HepG2 (cell line): ENCODE measurements around the gene NANOS1. TPM values are rescaled to one million over a fixed set of nuclear protein-coding genes. Genes with fewer than 3 reads are reported as not detected.
A peak's percentile ranks its signal among the peaks of the same experiment; 100 is the strongest.

Experiments
- CHD2 ChIP-seq: IDR thresholded peaks from 2 replicates; pipeline ENCODE4 v1.6.1; 2011; ENCODE audit warnings: low read depth, low read length, improper control_type of control experiment
- KDM5B ChIP-seq: sonication (generic); formaldehyde crosslinking; IDR thresholded peaks from 2 replicates; pipeline ENCODE4 v1.4.0; 2020; ENCODE audit warnings: missing genetic modification reagents, mild to moderate bottlenecking, borderline replicate concordance
- NFIC ChIP-seq: IDR thresholded peaks from 2 replicates; pipeline ENCODE4 v1.6.1; 2012; ENCODE audit warnings: mild to moderate bottlenecking, low read length, inconsistent platforms
- NRL ChIP-seq: sonication (generic); formaldehyde crosslinking; IDR thresholded peaks from 2 replicates; pipeline ENCODE4 v1.5.0; 2020; ENCODE audit warnings: missing genetic modification reagents, mild to moderate bottlenecking, moderate library complexity, borderline replicate concordance
- ZBTB37 ChIP-seq: sonication (generic); formaldehyde crosslinking; IDR thresholded peaks from 2 replicates; pipeline ENCODE4 v1.4.0; 2020; ENCODE audit warnings: mild to moderate bottlenecking, missing genetic modification reagents
- ZFY ChIP-seq: sonication (generic); formaldehyde crosslinking; IDR thresholded peaks from 2 replicates; pipeline ENCODE4 v1.4.0; 2020; ENCODE audit warnings: missing genetic modification reagents
- ZNF225 ChIP-seq: sonication (generic); formaldehyde crosslinking; IDR thresholded peaks from 2 replicates; pipeline ENCODE4 v1.4.0; 2020; ENCODE audit warnings: mild to moderate bottlenecking, missing genetic modification reagents
- ZNF354B ChIP-seq: sonication (generic); formaldehyde crosslinking; IDR thresholded peaks from 2 replicates; pipeline ENCODE4 v1.8.0; 2022; ENCODE audit warnings: mild to moderate bottlenecking, missing genetic modification reagents
- ZNF784 ChIP-seq: sonication (generic); formaldehyde crosslinking; IDR thresholded peaks from 2 replicates; pipeline ENCODE4 v1.5.1; 2020; ENCODE audit warnings: missing genetic modification reagents, mild to moderate bottlenecking, borderline replicate concordance
- ZNF816 ChIP-seq: sonication (generic); formaldehyde crosslinking; IDR thresholded peaks from 2 replicates; pipeline ENCODE4 v1.8.0; 2022; ENCODE audit warnings: missing genetic modification reagents, mild to moderate bottlenecking, borderline replicate concordance
- ZNF839 ChIP-seq: sonication (generic); formaldehyde crosslinking; IDR thresholded peaks from 2 replicates; pipeline ENCODE4 v1.4.0; 2020; ENCODE audit warnings: missing genetic modification reagents, mild to moderate bottlenecking, borderline replicate concordance
- polyA plus RNA-seq, 8 experiments: library from polyadenylated mRNA; depleted of rRNA in 3 of 8; stranded (reverse) in 7 of 8; unstranded in 1 of 8; fragments of >200 nt; fragmentation: Illumina TruSeq in 4 of 8; extraction: Trizol in 4 of 8; gene quantifications; 2 replicates each; pipeline versions ENCODE4 v1.2.1 to v1.2.3, GENCODE V29; 2011 to 2016; ENCODE audit warnings: low read depth in 4 of 8, missing spikeins in 1 of 8, mixed read lengths in 1 of 8; ENCODE audit not compliant: insufficient read depth in 1 of 8
- total RNA-seq, 5 experiments: library from RNA; depleted of rRNA; stranded (reverse); fragments of >200 nt; fragmentation: Illumina TruSeq; extraction: Trizol; gene quantifications; 2 replicates each; pipeline ENCODE4 v1.2.3, GENCODE V29; 2016; ENCODE audit warnings: low read depth in 1 of 5
- TF ChIP-seq, protein P1 (sequence below): sonication (generic); formaldehyde crosslinking; IDR thresholded peaks from 2 replicates; pipeline ENCODE4 v1.5.0; 2020; ENCODE audit warnings: missing genetic modification reagents, mild to moderate bottlenecking, borderline replicate concordance
- TF ChIP-seq, protein P2 (sequence below): sonication (generic); formaldehyde crosslinking; conservative IDR thresholded peaks from 2 replicates; pipeline ENCODE4 v1.4.0; 2020; ENCODE audit warnings: missing genetic modification reagents
- TF ChIP-seq, protein P3 (sequence below): sonication (generic); formaldehyde crosslinking; IDR thresholded peaks from 2 replicates; pipeline ENCODE4 v1.4.0; 2020; ENCODE audit warnings: missing genetic modification reagents
- TF ChIP-seq, protein P4 (sequence below): sonication (generic); formaldehyde crosslinking; IDR thresholded peaks from 2 replicates; pipeline ENCODE4 v1.5.1; 2020; ENCODE audit warnings: missing genetic modification reagents, mild to moderate bottlenecking, borderline replicate concordance

NANOS1 gene
- total and polyA plus RNA-seq, 2 of the 13 experiments (the other 11 are each of a cell fraction or from before 2014, with no cell fraction given): 1.7 to 2.2 TPM

- TF ChIP-seq, protein P1, sequence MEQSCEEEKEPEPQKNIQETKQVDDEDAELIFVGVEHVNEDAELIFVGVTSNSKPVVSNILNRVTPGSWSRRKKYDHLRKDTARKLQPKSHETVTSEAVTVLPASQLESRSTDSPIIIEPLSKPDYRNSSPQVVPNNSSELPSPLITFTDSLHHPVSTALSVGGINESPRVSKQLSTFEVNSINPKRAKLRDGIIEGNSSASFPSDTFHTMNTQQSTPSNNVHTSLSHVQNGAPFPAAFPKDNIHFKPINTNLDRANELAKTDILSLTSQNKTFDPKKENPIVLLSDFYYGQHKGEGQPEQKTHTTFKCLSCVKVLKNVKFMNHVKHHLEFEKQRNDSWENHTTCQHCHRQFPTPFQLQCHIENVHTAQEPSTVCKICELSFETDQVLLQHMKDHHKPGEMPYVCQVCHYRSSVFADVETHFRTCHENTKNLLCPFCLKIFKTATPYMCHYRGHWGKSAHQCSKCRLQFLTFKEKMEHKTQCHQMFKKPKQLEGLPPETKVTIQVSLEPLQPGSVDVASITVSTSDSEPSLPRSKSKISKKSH (CRISPR knock-in tag): 0 out of 2 replicates have a peak, but pooled peaks have one; percentile 41
- TF ChIP-seq ZNF816 (no peak), NRL (CRISPR knock-in tag) (peak; percentile 48; the same call in 1 of the 2 replicates), CHD2 (no peak), ZFY (0 out of 2 replicates have a peak, but pooled peaks have one; percentile 49), ZNF354B (CRISPR knock-in tag) (no peak), NFIC (no peak), ZNF225 (CRISPR knock-in tag) (peak; percentile 57; the same call in 1 of the 2 replicates), ZBTB37 (no peak), ZNF784 (CRISPR knock-in tag) (peak; percentile 72; the same call in 1 of the 2 replicates), KDM5B (CRISPR knock-in tag) (peak; percentile 45; the same call in 1 of the 2 replicates), ZNF839 (no peak)
- TF ChIP-seq, protein P2, sequence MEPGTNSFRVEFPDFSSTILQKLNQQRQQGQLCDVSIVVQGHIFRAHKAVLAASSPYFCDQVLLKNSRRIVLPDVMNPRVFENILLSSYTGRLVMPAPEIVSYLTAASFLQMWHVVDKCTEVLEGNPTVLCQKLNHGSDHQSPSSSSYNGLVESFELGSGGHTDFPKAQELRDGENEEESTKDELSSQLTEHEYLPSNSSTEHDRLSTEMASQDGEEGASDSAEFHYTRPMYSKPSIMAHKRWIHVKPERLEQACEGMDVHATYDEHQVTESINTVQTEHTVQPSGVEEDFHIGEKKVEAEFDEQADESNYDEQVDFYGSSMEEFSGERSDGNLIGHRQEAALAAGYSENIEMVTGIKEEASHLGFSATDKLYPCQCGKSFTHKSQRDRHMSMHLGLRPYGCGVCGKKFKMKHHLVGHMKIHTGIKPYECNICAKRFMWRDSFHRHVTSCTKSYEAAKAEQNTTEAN (CRISPR knock-in tag): no peak
- TF ChIP-seq, protein P3, sequence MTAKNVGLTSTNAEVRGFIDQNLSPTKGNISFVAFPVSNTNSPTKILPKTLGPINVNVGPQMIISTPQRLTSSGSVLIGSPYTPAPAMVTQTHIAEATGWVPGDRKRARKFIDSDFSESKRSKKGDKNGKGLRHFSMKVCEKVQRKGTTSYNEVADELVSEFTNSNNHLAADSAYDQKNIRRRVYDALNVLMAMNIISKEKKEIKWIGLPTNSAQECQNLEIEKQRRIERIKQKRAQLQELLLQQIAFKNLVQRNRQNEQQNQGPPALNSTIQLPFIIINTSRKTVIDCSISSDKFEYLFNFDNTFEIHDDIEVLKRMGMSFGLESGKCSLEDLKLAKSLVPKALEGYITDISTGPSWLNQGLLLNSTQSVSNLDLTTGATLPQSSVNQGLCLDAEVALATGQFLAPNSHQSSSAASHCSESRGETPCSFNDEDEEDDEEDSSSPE (CRISPR knock-in tag): 0 out of 2 replicates have a peak, but pooled peaks have one; percentile 24
- TF ChIP-seq, protein P4, sequence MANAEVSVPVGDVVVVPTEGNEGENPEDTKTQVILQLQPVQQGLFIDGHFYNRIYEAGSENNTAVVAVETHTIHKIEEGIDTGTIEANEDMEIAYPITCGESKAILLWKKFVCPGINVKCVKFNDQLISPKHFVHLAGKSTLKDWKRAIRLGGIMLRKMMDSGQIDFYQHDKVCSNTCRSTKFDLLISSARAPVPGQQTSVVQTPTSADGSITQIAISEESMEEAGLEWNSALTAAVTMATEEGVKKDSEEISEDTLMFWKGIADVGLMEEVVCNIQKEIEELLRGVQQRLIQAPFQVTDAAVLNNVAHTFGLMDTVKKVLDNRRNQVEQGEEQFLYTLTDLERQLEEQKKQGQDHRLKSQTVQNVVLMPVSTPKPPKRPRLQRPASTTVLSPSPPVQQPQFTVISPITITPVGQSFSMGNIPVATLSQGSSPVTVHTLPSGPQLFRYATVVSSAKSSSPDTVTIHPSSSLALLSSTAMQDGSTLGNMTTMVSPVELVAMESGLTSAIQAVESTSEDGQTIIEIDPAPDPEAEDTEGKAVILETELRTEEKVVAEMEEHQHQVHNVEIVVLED: peak; percentile 41; the same call in 1 of the 2 replicates
Measured at GRCh38 chr10:119028900-119029612, 458 bp upstream of the NANOS1 start (continued).
